Measurements from ENCODE around the gene PIEZO2.

The PIEZO2 gene

DNA sequence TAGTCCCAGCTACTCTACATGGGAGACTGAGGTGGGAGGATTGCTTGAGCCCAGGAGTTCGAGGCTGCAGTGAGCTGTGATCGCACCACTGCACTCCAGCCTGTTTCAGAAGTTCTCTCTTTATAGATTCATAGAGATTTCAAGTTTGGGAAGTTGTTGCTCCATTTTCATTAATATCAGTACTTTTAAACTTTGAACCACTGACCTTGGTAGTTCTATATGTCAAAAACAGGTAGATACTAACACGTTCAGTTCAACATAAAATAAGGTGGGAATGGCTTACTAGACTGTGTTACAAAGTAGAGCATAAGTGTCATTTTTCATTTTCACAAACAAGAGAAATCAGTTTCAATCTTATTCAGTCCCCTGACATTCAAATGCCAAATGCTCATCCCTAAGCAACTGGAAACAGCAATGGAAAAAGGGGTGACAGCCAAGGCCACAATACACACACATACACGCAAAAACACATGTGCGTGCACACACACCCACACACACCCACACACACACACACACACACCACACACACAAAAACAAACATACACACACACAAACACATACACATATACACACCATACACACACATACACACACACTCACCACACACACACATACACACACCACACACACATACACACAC lies 71.7 kb downstream of the PIEZO2 start:
- Histone ChIP-seq H3K27me3 (ENCODE audit: insufficient read depth, poor library complexity, severe bottlenecking) (peaks cover under 1% of the 10 kb centered on the region), H3K36me3 (ENCODE audit: low read depth) (no peaks in the 10 kb centered on the region), H3K9me3 (ENCODE audit: severe bottlenecking) (no peaks in the 10 kb centered on the region), H3K27ac (ENCODE audit: poor library complexity, severe bottlenecking) (no peak overlapping the region), H3K4me3 (ENCODE audit: severe bottlenecking) (no peak overlapping the region), H3K4me1 (ENCODE audit: insufficient read depth, poor library complexity, severe bottlenecking) (no peaks in the 10 kb centered on the region)
- no peak for TF ChIP-seq CTCF (IDR thresholded peaks at IDR 0.05; ENCODE audit: poor library complexity, severe bottlenecking)
- ATAC-seq (ENCODE audit: low read depth) (no peak), DNase-seq (ENCODE audit: low spot score) (no peak)

GRCh38 chr18:11074889-11075288 lies 74.5 kb downstream of the PIEZO2 start:
- DNase-seq (ENCODE audit: low spot score), result no peak
- Histone ChIP-seq H3K4me3 (ENCODE audit: severe bottlenecking) (no peak overlapping the region), H3K27ac (ENCODE audit: poor library complexity, severe bottlenecking) (no peak overlapping the region), H3K36me3 (ENCODE audit: low read depth) (no peaks in the 10 kb centered on the region), H3K4me1 (ENCODE audit: insufficient read depth, poor library complexity, severe bottlenecking) (no peaks in the 10 kb centered on the region), H3K27me3 (ENCODE audit: insufficient read depth, poor library complexity, severe bottlenecking) (no peaks in the 10 kb centered on the region), H3K9me3 (ENCODE audit: severe bottlenecking) (no peaks in the 10 kb centered on the region)
- ATAC-seq (ENCODE audit: low read depth), result no peak
- TF ChIP-seq CTCF (IDR thresholded peaks at IDR 0.05; ENCODE audit: poor library complexity, severe bottlenecking), result no peak

GRCh38 chr18:11073971-11074370 lies 75.4 kb downstream of the PIEZO2 start:
- Histone ChIP-seq H3K9me3 (ENCODE audit: severe bottlenecking) (no peaks in the 10 kb centered on the region), H3K27ac (ENCODE audit: poor library complexity, severe bottlenecking) (no peak overlapping the region), H3K4me3 (ENCODE audit: severe bottlenecking) (no peak overlapping the region), H3K27me3 (ENCODE audit: insufficient read depth, poor library complexity, severe bottlenecking) (no peaks in the 10 kb centered on the region), H3K4me1 (ENCODE audit: insufficient read depth, poor library complexity, severe bottlenecking) (no peaks in the 10 kb centered on the region), H3K36me3 (ENCODE audit: low read depth) (no peaks in the 10 kb centered on the region)
- DNase-seq (ENCODE audit: low spot score) (no peak), ATAC-seq (ENCODE audit: low read depth) (no peak)
- TF ChIP-seq CTCF (IDR thresholded peaks at IDR 0.05; ENCODE audit: poor library complexity, severe bottlenecking), result no peak

GRCh38 chr18:11072632-11073031 lies 76.7 kb downstream of the PIEZO2 start:
- ATAC-seq (ENCODE audit: low read depth) (no peak), DNase-seq (ENCODE audit: low spot score) (no peak)
- TF ChIP-seq CTCF (IDR thresholded peaks at IDR 0.05; ENCODE audit: poor library complexity, severe bottlenecking), result no peak
- Histone ChIP-seq H3K9me3 (ENCODE audit: severe bottlenecking) (no peaks in the 10 kb centered on the region), H3K27me3 (ENCODE audit: insufficient read depth, poor library complexity, severe bottlenecking) (no peaks in the 10 kb centered on the region), H3K4me1 (ENCODE audit: insufficient read depth, poor library complexity, severe bottlenecking) (no peaks in the 10 kb centered on the region), H3K4me3 (ENCODE audit: severe bottlenecking) (no peak overlapping the region), H3K36me3 (ENCODE audit: low read depth) (no peaks in the 10 kb centered on the region), H3K27ac (ENCODE audit: poor library complexity, severe bottlenecking) (no peak overlapping the region)

DNA sequence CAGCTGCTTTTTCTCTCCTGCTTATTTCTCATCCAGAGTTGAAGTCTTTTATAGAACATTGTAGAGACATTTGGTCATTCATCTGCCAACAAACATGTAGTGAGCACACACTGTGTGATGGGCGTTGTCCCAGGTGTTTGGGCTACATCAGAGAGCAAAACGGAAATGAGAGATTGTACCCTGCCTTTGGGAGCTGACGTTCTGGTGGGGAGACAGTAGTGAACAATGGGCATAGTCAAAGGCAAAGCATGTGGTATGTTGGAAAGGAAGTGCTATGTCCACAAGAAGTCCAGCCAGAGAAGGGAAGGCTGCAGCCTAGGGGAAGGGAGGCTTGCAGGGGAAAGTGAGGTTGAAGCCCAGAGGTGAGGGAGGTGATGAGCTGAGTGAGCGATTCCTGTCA lies 78.1 kb downstream of the PIEZO2 start:
- TF ChIP-seq CTCF (IDR thresholded peaks at IDR 0.05; ENCODE audit: poor library complexity, severe bottlenecking), result no peak
- Histone ChIP-seq H3K4me1 (ENCODE audit: insufficient read depth, poor library complexity, severe bottlenecking) (no peaks in the 10 kb centered on the region), H3K4me3 (ENCODE audit: severe bottlenecking) (no peak overlapping the region), H3K9me3 (ENCODE audit: severe bottlenecking) (no peaks in the 10 kb centered on the region), H3K36me3 (ENCODE audit: low read depth) (no peaks in the 10 kb centered on the region), H3K27ac (ENCODE audit: poor library complexity, severe bottlenecking) (no peak overlapping the region), H3K27me3 (ENCODE audit: insufficient read depth, poor library complexity, severe bottlenecking) (no peaks in the 10 kb centered on the region)
- ATAC-seq (ENCODE audit: low read depth), result no peak
- no peak for DNase-seq (ENCODE audit: low spot score)

Data from RWPE2 (cell line).